ENCODE results near the gene SLC6A4. TPM values are rescaled to one million over a fixed set of nuclear protein-coding genes. Genes with fewer than 3 reads are reported as not detected.
A peak's percentile ranks its signal among the peaks of the same experiment; 100 is the strongest.
"Not testable (repeated sequence)": the region's sequence is repeated elsewhere in the genome, so short reads cannot be mapped to it uniquely, and the experiment has no call there.

SLC6A4 gene
- total RNA-seq, 2 donors from 2014 or later = 0.33 to 2.1 TPM

GRCh38 chr17:30234296-30234695, 1.2 kb downstream of the SLC6A4 start:
- no peaks in the 10 kb centered on the region for H3K36me3 ChIP-seq (replicated peaks in 1 of 2; ENCODE audit: insufficient read depth in 1 of 2, low read depth in 2 of 2)
- no peaks in the 10 kb centered on the region for H3K9me3 ChIP-seq
- no peak for ATAC-seq
- 81% methylated on average over 6 of the region's 6 CpGs for WGBS, 2 donors
- no peak for DNase-seq
- TF ChIP-seq CTCF (IDR thresholded peaks at IDR 0.05) = no peak
- no peak for TF ChIP-seq POLR2A (IDR thresholded peaks at IDR 0.05)
- H3K27ac ChIP-seq = no peak overlapping the region
- no peaks in the 10 kb centered on the region for H3K27me3 ChIP-seq
- H3K4me1 ChIP-seq = peaks cover 17% of the 10 kb centered on the region
- intact Hi-C loops (cut with DNase I) = no loop called here
- no peak overlapping the region for H3K4me3 ChIP-seq

GRCh38 chr17:30232824-30233427, 2.6 kb downstream of the SLC6A4 start:
- H3K4me1 ChIP-seq = peaks cover 17% of the 10 kb centered on the region
- H3K36me3 ChIP-seq (replicated peaks in 1 of 2; ENCODE audit: insufficient read depth in 1 of 2, low read depth in 2 of 2) = no peaks in the 10 kb centered on the region
- TF ChIP-seq CTCF (IDR thresholded peaks at IDR 0.05) (no peak), POLR2A (IDR thresholded peaks at IDR 0.05) (no peak)
- H3K27me3 ChIP-seq = no peaks in the 10 kb centered on the region
- intact Hi-C loops (cut with DNase I) = no loop called here
- WGBS, 2 donors = 48 to 54% methylated on average over 11 of the region's 11 CpGs
- no peaks in the 10 kb centered on the region for H3K9me3 ChIP-seq
- DNase-seq = no peak
- no peak for ATAC-seq
- no peak overlapping the region for H3K4me3 ChIP-seq
- H3K27ac ChIP-seq = no peak overlapping the region

- intact Hi-C loops (cut with DNase I) = no loop called here
- no peaks in the 10 kb centered on the region for H3K9me3 ChIP-seq
- no peaks in the 10 kb centered on the region for H3K36me3 ChIP-seq (replicated peaks in 1 of 2; ENCODE audit: insufficient read depth in 1 of 2, low read depth in 2 of 2)
- whole genome bisulfite sequencing, 2 donors = 51 to 58% methylated on average over 10 of the region's 10 CpGs
- TF ChIP-seq POLR2A (IDR thresholded peaks at IDR 0.05) (no peak), CTCF (IDR thresholded peaks at IDR 0.05) (no peak)
- no peak for ATAC-seq
- DNase-seq = peak in 1 of 4 donors; percentile 16
- no peak overlapping the region for H3K27ac ChIP-seq
- peaks cover 17% of the 10 kb centered on the region for H3K4me1 ChIP-seq
- no peak overlapping the region for H3K4me3 ChIP-seq
- no peaks in the 10 kb centered on the region for H3K27me3 ChIP-seq
Measured at GRCh38 chr17:30232015-30232823, 3.3 kb downstream of the SLC6A4 start.

GRCh38 chr17:30230596-30231125, 4.8 kb downstream of the SLC6A4 start:
- intact Hi-C loops (cut with DNase I) = no loop called here
- H3K9me3 ChIP-seq = no peaks in the 10 kb centered on the region
- DNase-seq (no peak), ATAC-seq (no peak)
- no peak overlapping the region for H3K4me3 ChIP-seq
- 85 to 86% methylated on average over 7 of the region's 7 CpGs for WGBS, 2 donors
- H3K27me3 ChIP-seq = no peaks in the 10 kb centered on the region
- TF ChIP-seq CTCF (IDR thresholded peaks at IDR 0.05) = no peak
- TF ChIP-seq POLR2A (IDR thresholded peaks at IDR 0.05) = no peak
- no peak overlapping the region for H3K27ac ChIP-seq
- no peaks in the 10 kb centered on the region for H3K36me3 ChIP-seq (replicated peaks in 1 of 2; ENCODE audit: insufficient read depth in 1 of 2, low read depth in 2 of 2)
- H3K4me1 ChIP-seq = peaks cover 6% of the 10 kb centered on the region

GRCh38 chr17:30230009-30230408, 5.5 kb downstream of the SLC6A4 start:
- ATAC-seq; H3K27me3 ChIP-seq; H3K4me1 ChIP-seq; DNase-seq; H3K4me3 ChIP-seq; H3K27ac ChIP-seq; H3K36me3 ChIP-seq (replicated peaks in 1 of 2; ENCODE audit: insufficient read depth in 1 of 2, low read depth in 2 of 2); H3K9me3 ChIP-seq; intact Hi-C loops (cut with DNase I): not testable (repeated sequence)
- 63 to 72% methylated on average over 1 of the region's 1 CpG for WGBS, 2 donors
